Panc1 (cell line): ENCODE results near the gene SIN3B. TPM values are rescaled to one million over a fixed set of nuclear protein-coding genes. Genes with fewer than 3 reads are reported as not detected.

Experiments
- ATAC-seq: fragments of 200-7000 bp; cut with Tn5 transposase; 2 replicates; pipeline ENCODE4 v1.9.1; 2020; ENCODE audit warnings: mild to moderate bottlenecking, moderate library complexity
- BruUV-seq: library from RNA; stranded (reverse); fragments of 400-500 nt; replicated peaks from 2 replicates; lab custom pipeline; 2021; lab: Mats Ljungman, UMichigan
- CTCF ChIA-PET: fragments of 300-600 bp; sonication (Branson Sonifier 250); formaldehyde crosslinking; loops from one replicate; lab custom pipeline; 2022; ENCODE audit warnings: antibody characterized with exemption; lab: Charles Lee
- POLR2A ChIA-PET: fragments of 300-600 bp; sonication (Branson Sonifier 250); formaldehyde crosslinking; loops from one replicate; lab custom pipeline; 2022; ENCODE audit warnings: antibody characterized with exemption; lab: Charles Lee
- DNase-seq: peaks from one replicate; pipeline ENCODE4 v3.0.0-alpha.2; 2010; ENCODE audit warnings: low read depth, low spot score
- H3K27ac ChIP-seq: 2 replicates; pipeline ENCODE4 v1.5.1; 2011; ENCODE audit warnings: mild to moderate bottlenecking, low read length, inconsistent platforms
- H3K27me3 ChIP-seq: fragments of 200-500 bp; sonication (Bioruptor generic); 2 replicates; pipeline ENCODE4 v1.6.0; 2014; ENCODE audit warnings: low read length, inconsistent platforms; ENCODE audit not compliant: control insufficient read depth, insufficient read depth
- H3K36me3 ChIP-seq: fragments of 200-500 bp; sonication (Bioruptor generic); 2 replicates; pipeline ENCODE4 v1.5.1; 2014; ENCODE audit warnings: inconsistent platforms, mild to moderate bottlenecking, low read length, moderate library complexity; ENCODE audit not compliant: control insufficient read depth, insufficient read depth
- H3K4me1 ChIP-seq: 2 replicates; pipeline ENCODE4 v1.5.1; 2011; ENCODE audit warnings: inconsistent platforms, mild to moderate bottlenecking, low read length, moderate library complexity; ENCODE audit not compliant: control insufficient read depth, insufficient read depth
- H3K4me3 ChIP-seq, 2 experiments: 2 replicates each; pipeline ENCODE4 v1.5.1; 2011 to 2012; ENCODE audit warnings: low read depth in 2 of 2, low read length in 2 of 2, mild to moderate bottlenecking in 2 of 2, inconsistent platforms in 1 of 2, moderate library complexity in 1 of 2
- H3K9me3 ChIP-seq: fragments of 200-500 bp; sonication (Bioruptor generic); 2 replicates; pipeline ENCODE4 v1.5.1; 2014; ENCODE audit warnings: low read depth, mild to moderate bottlenecking, inconsistent platforms, low read length, moderate library complexity; ENCODE audit not compliant: control insufficient read depth, insufficient read depth
- POLR2AphosphoS5 ChIP-seq: IDR thresholded peaks from 2 replicates; pipeline ENCODE4 v1.6.1; 2012; ENCODE audit warnings: mild to moderate bottlenecking, low read depth, low read length, moderate library complexity
- SIN3A ChIP-seq: IDR thresholded peaks from 2 replicates; pipeline ENCODE4 v1.6.1; 2012; ENCODE audit warnings: low read depth, mild to moderate bottlenecking, low read length, moderate library complexity, borderline replicate concordance; ENCODE audit not compliant: insufficient read depth
- TCF7L2 ChIP-seq: IDR thresholded peaks from 2 replicates; pipeline ENCODE4 v1.6.1; 2011; ENCODE audit warnings: mild to moderate bottlenecking, low read depth, low read length, inconsistent platforms
- in situ Hi-C: cut with HindIII; loops from 2 replicates; pipeline ENCODE4 v1.10.0; 2016; ENCODE audit warnings: low sequenced_read_pairs, low pct_unique_long_range_greater_than_20kb
- intact Hi-C: fragments of 100-400 bp; cut with micrococcal nuclease; formaldehyde crosslinking; loops from one replicate; pipeline ENCODE4 v1.10.0; 2022; ENCODE audit not compliant: unreplicated experiment
- total RNA-seq: library from RNA; stranded (reverse); gene quantifications from one replicate; pipeline ENCODE4 v1.2.1, GENCODE V29; 2021; ENCODE audit not compliant: unreplicated experiment
- TF ChIP-seq, protein P1 (sequence below), 2 experiments: IDR thresholded peaks; 2 replicates each; pipeline ENCODE4 v1.6.1; 2011 to 2012; ENCODE audit warnings: low read depth in 2 of 2, control low read depth in 1 of 2, low read length in 1 of 2, mild to moderate bottlenecking in 1 of 2, moderate library complexity in 1 of 2; ENCODE audit not compliant: insufficient read depth in 1 of 2
- TF ChIP-seq, protein P2 (sequence below): fragments of 450-650 bp; IDR thresholded peaks from 2 replicates; pipeline ENCODE4 v1.5.1; 2017; ENCODE audit warnings: mild to moderate bottlenecking

The SIN3B gene
- total RNA-seq, 1 experiment from 2014 or later: 47.0 TPM

DNA sequence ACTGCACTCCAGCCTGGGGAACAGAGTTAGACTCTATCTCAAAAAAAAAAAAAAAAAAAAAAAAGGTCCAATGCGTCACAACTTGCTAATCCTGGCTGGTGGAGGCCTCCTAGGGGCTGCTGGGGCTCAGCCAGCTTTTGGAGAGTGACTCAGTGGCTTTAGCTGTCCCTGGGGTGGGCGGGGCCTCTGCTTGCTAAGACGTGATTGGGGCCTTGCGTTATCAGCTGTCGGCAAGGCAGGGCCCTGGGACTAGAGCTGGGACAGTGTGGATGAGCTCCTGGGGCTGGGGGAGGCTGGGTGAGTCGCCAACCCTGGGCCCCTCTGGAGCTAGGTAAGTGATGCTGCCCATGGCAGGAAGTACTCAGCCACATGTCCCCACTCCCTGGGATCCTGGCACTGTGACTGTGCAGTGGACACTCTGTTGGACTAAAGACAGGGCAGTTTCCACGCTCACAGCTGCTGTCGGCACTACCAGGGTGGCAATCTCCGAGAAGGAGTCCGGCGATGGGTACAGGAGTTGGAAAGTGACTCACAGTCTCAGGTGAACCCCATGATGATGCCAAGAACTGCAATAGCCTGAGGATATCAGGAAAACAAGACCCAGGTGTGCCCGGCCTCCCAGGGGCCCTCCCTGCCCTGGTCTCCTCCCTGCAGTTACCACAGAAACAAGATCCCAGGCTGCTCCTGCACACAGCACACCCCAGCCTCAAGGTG lies 91.8 kb downstream of the SIN3B start:
- POLR2A ChIA-PET: no interaction called here
- Histone ChIP-seq H3K4me3 (no peak overlapping the region), H3K4me1 (no peaks in the 10 kb centered on the region), H3K36me3 (no peaks in the 10 kb centered on the region), H3K9me3 (no peaks in the 10 kb centered on the region), H3K27ac (no peak overlapping the region), H3K27me3 (no peaks in the 10 kb centered on the region)
- intact Hi-C loops: no loop called here
- no peak for TF ChIP-seq SIN3A
- no peak for TF ChIP-seq TCF7L2
- TF ChIP-seq, protein P1, sequence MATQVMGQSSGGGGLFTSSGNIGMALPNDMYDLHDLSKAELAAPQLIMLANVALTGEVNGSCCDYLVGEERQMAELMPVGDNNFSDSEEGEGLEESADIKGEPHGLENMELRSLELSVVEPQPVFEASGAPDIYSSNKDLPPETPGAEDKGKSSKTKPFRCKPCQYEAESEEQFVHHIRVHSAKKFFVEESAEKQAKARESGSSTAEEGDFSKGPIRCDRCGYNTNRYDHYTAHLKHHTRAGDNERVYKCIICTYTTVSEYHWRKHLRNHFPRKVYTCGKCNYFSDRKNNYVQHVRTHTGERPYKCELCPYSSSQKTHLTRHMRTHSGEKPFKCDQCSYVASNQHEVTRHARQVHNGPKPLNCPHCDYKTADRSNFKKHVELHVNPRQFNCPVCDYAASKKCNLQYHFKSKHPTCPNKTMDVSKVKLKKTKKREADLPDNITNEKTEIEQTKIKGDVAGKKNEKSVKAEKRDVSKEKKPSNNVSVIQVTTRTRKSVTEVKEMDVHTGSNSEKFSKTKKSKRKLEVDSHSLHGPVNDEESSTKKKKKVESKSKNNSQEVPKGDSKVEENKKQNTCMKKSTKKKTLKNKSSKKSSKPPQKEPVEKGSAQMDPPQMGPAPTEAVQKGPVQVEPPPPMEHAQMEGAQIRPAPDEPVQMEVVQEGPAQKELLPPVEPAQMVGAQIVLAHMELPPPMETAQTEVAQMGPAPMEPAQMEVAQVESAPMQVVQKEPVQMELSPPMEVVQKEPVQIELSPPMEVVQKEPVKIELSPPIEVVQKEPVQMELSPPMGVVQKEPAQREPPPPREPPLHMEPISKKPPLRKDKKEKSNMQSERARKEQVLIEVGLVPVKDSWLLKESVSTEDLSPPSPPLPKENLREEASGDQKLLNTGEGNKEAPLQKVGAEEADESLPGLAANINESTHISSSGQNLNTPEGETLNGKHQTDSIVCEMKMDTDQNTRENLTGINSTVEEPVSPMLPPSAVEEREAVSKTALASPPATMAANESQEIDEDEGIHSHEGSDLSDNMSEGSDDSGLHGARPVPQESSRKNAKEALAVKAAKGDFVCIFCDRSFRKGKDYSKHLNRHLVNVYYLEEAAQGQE (IDR thresholded peaks at IDR 0.05; ENCODE audit: insufficient read depth in 1 of 2, low read depth in 2 of 2, low read length in 1 of 2): no peak
- TF ChIP-seq, protein P2, sequence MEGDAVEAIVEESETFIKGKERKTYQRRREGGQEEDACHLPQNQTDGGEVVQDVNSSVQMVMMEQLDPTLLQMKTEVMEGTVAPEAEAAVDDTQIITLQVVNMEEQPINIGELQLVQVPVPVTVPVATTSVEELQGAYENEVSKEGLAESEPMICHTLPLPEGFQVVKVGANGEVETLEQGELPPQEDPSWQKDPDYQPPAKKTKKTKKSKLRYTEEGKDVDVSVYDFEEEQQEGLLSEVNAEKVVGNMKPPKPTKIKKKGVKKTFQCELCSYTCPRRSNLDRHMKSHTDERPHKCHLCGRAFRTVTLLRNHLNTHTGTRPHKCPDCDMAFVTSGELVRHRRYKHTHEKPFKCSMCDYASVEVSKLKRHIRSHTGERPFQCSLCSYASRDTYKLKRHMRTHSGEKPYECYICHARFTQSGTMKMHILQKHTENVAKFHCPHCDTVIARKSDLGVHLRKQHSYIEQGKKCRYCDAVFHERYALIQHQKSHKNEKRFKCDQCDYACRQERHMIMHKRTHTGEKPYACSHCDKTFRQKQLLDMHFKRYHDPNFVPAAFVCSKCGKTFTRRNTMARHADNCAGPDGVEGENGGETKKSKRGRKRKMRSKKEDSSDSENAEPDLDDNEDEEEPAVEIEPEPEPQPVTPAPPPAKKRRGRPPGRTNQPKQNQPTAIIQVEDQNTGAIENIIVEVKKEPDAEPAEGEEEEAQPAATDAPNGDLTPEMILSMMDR: no peak
- TF ChIP-seq POLR2AphosphoS5: no peak
- in situ Hi-C loops: no loop called here
- CTCF ChIA-PET: no interaction called here
- no TSS peak for BruUV-seq
- DNase-seq: no peak
- ATAC-seq: 0 out of 2 replicates have a peak, but pooled peaks have one; percentile 42

DNA sequence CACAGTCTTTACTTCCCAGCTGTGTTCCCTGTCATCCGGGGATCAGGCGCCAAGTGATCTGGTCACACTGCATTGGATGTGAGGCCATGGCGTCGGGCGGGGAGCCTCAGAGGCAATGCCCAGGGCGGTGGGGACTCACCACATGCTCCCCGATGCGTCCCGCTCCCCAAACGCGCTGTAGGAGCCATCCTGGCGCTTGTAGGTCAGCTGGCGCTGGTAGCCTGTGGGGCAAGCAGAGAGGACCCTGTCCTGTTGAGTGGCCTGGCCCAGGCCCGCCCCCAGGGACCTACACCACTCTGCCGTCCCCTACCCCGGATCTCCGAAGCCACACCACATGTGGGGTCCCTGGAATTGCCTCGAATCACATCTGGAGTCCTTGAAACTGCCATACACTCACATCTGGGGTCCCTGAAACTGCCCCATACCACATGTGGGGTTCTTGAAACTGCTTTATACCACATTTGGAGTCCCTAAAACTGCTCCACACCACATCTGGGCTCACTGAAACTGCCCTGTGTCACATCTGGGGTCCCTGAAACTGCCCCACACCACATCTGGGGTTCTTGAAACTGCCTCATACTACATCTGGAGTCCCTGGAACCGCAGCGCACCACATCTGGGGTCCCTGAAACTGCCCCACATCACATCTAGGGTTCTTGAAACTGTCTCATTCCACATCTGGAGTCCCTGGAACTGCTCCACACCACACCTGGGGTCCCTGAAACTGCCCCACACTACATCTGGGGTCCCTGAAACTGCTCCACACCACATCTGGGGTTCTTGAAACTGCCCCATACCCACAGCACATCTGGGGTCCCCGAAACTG lies 92.8 kb downstream of the SIN3B start:
- Histone ChIP-seq H3K9me3 (no peaks in the 10 kb centered on the region), H3K4me3 (no peak overlapping the region), H3K27ac (no peak overlapping the region), H3K36me3 (no peaks in the 10 kb centered on the region), H3K27me3 (no peaks in the 10 kb centered on the region), H3K4me1 (no peaks in the 10 kb centered on the region)
- POLR2A ChIA-PET: no interaction called here
- BruUV-seq: no TSS peak
- intact Hi-C loops (no loop called here), in situ Hi-C loops (no loop called here)
- CTCF ChIA-PET: no interaction called here
- no peak for DNase-seq
- TF ChIP-seq, protein P1 (IDR thresholded peaks at IDR 0.05; ENCODE audit: insufficient read depth in 1 of 2, low read depth in 2 of 2, low read length in 1 of 2): no peak
- TF ChIP-seq SIN3A (no peak), TCF7L2 (no peak), POLR2AphosphoS5 (no peak)
- TF ChIP-seq, protein P2: no peak
- ATAC-seq: no peak
